Fibroblast of peridontal ligament (primary cell): ENCODE results near the gene PRDM15.
A peak's percentile ranks its signal among the peaks of the same experiment; 100 is the strongest.

Source experiments
- DNase-seq: peaks from one replicate; pipeline ENCODE4 v3.0.0-alpha.2; 2010; ENCODE audit errors: extremely low read depth

Gene PRDM15

DNA sequence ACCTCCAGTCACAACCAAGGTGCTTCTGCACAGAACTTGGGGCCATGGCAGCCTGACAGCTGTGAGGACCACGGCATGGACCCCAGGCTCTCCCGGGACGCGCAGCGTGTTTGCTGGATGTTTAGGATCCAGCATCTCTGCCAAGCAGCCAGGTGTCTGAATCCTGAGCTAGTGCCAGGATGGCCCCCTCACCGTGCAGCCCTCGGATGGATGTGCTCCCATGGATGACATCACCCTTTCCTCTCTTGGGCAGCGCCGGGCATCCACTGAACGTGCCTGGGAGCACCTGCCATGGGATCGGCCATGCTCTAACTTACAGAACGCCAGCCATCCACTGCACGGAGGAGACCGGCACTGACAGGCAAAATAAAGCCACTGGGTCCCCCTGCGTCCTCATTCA, 53.9 kb downstream of the PRDM15 start:
- no peak for DNase-seq

DNA sequence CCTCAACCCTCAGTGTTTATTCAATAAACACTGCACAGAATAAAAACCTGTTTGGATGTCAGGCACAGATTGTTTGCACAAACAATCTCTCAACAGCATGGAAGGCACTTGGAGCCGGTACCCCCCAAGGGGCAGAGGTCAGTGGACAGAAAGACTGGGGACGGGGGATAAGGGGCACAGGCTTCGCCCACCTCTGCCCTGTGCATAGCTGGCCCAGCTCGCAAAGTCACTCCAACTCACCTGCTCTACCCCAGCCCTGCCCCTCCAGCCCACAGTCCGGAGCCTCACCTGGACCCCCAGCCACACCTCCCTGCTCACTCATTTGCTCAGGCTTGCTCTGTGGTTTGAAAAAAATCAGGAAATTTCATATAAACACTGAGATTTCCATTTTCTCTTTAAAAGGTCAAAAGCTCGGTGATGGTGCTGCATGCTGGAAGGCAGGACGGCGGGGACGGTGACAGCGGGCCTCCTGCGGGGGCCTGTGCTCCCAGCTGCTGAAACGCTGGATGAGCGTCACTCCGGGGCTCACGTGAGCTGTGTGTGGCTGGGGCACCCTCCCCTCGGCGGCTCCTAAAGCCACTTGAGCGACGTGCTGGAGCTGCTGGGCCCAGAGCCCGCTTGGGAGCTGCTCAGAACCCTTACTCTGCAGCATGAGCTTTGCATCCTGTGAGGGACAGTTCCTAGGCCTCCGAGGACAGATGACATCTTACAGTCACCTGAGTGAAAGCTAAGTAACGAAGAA, 54.5 kb downstream of the PRDM15 start:
- DNase-seq, result no peak

DNA sequence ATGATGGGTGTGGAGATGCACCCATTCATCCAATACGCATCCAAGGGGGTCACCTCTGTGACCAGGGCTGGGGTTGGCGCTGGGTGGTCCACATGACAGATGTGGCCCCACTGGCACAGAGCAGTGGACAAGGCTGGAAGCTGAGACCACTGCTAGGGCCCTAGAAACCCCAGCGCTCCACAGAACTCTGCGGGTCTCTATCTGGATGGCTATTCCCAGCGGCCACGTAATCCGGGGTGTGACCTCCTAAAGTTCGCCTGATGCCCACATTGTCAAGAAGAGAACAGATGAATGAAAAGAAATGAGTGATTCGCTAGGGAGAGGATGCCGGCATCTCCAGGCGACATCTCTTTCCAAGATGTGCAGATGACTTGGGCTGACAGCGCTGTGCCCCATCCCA, 55.2 kb downstream of the PRDM15 start:
- DNase-seq, result no peak

DNA sequence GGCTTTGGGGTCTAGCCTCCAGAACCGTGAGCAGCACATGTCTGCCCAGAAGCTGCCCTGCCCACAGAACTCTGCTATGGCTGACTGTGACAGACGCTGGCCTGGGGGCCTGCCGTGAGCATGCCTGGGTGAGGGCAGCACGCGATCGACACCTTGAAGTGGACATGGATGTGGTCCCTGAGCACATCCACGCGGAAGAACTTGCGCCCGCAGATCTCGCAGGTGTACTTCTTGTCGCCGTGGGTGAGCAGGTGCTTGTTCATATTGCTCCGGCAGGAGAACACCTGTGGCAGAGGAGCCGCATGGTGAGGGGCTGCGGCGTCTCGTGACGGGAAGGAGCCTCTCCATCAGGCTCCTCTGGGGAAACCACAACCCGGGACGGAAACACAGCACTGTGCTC, 56.0 kb downstream of the PRDM15 start:
- no peak for DNase-seq

DNA sequence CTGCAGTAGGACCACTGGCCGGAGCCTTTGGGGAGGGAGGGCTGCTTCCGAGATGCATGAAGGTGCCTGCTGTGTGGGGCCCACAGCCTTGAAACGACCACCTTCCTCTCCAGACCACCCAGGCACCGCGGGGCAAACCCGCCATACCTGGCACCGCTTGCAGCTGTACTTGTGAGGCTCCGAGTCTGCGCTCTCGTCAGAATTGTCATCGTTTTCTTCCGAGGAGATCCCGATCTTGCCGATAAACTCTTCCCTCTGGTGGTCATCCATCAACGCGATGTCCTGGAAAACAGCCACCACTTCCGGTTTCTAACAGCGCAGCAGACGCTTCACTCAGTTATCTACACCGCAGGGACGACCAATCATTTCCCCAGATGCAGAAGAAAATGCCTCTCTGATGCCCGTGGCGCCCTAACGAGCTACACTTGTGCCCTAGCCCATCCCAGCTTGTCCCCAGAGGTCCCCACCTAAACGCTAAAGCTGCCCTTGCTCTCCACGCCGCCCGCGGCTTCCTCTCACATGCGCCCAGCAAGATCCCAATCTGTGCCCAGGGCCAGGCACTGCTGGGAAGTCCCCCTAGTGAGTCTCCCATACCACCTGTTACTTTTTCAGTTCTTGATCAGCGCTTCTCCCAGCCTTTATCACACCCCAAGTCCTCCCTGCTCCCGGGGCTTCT, 57.2 kb downstream of the PRDM15 start:
- DNase-seq, result no peak

DNA sequence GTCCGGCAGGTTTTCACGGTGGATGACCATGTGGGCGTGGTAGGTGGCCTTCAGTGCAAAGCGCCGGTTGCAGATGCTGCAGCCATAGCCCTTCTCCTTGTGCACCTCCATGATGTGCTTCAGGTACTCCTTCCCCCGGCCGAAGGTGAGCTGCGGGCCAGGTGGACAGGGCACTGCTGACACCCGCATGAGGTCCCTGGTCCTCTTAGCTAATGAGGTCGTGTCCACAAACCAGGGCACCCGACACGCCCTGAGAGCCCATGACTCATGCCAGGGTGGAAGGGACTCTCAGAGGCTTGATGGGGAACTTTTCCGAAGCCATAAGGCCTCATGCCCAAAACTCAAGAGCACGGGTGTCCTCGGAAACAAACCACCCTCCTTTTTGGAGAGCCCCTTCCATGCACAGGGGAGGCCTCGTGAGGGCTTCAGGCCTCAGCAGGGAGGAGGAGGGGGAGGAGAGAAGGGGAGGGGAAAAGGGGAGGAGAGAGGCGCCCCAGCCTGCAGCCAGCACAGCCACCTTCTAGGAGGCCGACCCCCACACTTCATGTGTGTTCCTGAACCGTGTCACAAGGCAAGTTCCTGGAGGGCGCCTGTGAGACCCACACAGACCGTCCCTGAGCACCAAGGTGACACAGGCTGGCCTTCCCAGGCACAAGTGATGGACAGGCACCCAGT, 57.9 kb downstream of the PRDM15 start:
- no peak for DNase-seq

DNA sequence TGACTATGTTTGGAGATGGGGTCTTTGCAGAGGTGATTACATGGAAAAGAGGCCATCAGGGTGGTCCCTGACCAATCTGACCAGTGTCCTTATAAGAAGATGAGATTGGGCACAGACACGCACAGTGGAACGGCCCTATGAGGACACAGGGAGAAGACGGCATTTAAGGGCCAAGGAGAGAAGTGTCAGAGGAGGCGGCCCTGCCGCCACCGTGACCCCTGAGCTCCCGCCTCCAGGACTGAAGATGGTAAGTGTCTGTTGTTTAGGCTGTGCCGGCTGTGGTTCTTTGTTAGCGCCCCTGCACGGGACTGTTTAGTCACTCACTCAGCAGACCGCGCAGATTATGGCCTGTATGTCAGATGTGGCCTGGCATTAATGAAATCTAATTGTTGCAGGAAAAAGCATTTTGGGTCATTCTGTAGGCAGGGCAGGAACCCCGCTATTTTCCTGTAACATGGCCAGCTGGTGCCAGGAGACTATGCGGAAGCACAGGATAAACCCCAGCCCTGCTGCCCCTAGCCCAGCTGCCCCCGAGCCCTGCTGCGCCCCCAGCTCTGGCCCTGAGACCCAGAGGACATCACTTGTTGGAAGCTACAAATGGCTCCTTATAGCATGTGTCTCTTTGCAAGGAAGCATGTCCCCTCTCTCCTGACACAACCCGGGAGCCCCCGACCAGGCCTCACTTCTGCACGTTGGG, 58.6 kb downstream of the PRDM15 start:
- no peak for DNase-seq

DNA sequence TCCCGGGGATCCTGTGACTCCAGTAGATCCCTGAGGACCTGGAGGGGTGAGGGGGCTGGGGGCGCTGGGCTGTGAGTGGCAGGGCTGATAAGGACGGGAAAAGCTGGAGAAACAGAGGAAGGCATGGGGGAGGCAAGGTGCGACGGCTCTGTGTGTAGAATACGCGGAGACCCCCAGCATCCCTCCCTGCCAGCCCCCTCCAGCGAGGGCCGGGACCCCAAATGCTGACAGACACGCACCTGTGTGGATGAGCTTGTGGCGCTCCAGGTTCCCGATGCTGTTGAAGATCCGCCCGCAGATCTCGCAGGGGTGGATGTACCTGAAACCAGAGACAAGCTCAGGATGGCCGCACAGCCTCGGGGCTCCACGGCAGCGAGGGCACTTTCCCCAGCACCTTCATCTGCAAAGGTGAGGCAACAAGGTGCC, 59.3 kb downstream of the PRDM15 start:
- DNase-seq, result no peak

DNA sequence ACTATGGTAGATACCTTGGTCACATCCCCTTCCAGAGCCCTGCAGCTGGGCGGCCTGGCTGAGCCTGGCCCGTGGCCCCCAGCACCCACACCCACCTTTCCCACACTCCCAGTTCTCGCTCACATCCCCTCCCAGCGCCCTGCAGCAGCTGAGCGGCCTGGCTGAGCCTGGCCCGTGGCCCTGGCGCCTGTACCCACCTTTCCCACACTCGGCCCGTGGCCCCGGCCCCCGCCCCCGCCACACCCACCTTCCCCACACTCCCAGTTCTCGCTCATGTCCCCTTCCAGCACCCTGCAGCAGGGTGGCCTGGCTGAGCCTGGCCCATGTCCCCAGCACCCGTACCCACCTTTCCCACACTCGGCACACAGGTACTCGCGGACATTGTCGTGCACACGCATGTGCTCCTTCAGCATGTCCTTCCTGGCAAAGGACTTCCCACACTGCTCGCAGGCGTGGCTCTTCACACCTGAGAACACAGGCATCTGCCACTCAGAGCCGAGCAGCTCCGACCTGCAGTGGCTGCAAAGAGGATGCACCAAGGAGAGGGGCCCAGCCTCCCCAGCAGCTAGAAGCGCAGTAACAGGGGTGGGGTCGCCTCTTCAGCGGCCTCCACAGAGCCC, 59.8 kb downstream of the PRDM15 start:
- DNase-seq, result no peak

DNA sequence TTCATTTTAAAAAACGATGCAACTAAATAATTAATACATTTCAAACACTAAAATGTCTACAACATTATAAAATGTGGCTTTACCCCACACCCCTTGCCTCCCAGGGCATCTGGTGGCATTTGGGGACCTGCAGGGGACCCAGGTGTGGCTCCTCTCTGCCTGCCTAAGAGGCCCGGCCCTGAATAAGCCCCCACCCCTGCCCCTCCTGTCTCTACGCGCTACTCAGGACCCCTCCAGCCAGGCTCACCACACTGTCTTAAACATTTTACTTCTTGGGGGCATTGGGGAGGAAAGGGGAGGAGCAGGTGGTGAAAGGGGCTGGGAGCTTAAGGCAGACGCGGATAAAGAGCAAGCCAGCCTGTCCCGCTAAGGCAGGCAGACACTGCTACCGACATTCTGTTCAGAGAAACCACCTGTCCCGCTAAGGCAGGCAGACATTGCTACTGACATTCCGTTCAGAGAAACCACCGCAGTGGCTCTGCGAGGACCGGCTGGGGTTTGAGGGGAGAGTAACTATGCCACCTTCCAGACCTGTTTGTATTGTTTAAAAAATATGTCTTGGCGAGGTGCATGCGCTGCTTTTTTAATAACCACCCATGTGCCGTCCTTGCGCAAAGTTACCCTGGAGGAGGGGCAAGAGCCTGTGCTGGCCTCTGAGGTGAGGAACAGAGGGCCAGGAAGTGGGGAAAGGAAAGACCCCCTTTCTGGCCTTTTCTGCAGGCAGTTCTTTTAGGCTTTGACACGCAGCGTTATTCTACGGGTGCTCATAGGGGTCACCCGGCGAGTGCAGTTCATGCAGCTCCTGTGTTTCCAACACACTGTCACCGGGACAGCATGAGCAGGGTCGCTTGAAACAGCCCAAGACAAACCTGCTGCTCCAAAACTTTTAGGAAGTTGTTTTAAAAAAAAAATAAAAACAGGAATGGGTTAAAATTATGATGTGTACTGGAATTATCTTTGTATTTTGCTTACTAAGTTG, 61.0 kb downstream of the PRDM15 start:
- DNase-seq, result no peak

DNA sequence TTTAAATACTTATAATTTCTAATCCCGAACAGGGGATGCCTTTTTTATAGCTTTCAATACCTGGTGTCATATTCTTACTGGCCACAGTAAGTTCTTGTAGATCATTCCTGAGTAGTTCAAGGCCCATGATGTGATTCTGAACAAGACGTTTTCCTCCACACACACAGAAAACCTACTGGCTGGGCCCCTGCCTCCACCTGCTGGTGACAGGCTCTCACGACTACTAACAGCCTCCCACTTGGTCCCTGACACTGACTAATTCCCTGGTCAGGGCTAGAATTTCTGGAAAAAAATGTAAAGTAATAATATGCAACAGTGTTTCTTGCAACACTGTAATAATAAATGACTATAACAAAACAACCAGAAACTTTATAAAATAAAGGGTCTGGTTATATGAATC, 61.9 kb downstream of the PRDM15 start:
- peak; percentile 78 for DNase-seq

DNA sequence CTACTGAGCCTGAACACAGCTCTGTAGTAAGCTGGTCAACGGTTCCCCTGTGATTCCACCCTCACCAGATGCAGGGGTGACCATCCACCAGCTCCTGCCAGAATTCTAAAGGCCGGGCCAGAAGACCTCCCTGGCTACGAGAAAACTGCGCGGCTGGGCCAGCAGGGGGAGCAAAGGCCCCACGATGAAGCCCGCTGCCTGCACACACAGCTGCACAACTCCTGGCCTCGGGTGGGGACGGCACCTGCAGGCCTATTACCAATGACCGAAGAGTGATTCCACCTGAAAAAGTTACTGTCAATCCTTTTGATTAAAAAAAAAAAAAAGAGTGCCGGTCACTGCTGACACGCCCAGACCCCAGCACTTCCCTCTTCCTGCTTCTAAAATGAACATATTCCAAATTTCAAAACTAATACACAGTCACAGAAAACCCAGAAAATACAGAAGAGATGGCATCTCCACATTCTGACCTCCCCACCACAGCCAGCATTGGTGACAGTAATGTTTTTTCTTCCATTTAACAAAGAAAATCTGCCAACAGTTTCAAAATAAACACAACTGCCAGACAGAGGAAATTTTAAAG, 62.5 kb downstream of the PRDM15 start:
- DNase-seq, result peak; percentile 57

DNA sequence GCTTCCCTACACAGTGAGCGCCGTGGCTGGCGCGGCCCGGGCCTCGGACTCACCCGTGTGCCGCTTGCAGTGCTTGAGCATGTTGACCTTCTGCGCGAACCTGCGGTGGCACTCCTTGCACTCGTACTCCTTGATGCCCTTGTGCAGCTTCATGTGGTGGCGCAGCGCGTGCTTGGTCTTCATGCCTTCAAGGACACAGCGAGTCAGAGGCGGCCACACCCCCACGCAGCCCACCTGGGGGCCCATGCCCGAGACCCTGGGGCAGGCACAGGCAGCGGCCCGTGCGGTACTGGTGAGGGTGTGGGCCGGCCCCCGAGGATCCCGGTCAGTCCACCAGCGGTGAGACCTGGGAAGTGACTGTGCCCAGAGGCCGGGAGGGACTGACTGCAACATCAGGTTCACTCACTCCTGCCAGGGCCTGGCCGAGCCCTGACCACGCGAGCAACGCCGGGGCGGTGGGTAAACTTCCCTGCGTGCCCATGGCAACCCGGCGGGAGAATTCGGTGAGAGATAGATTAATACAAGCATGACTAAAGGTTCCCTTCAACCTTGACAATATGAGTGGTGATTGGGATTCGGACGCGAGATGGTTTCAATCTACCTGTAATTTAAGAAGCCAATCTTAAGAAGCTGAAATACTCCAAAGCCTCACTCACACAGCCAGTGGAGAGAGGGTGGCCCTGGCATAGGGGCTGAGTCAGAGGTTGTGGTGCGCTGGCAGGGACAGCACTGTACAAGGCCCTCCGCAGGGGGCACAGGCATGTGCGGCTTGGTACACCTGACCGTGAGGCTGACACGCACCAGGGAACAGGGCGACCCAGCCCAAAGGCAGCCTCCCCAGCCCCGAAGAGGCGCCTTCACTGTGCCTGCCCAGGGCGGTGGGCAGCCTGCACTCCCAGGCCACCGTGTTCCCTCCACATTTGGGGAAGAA, 63.2 kb downstream of the PRDM15 start:
- DNase-seq, result no peak

DNA sequence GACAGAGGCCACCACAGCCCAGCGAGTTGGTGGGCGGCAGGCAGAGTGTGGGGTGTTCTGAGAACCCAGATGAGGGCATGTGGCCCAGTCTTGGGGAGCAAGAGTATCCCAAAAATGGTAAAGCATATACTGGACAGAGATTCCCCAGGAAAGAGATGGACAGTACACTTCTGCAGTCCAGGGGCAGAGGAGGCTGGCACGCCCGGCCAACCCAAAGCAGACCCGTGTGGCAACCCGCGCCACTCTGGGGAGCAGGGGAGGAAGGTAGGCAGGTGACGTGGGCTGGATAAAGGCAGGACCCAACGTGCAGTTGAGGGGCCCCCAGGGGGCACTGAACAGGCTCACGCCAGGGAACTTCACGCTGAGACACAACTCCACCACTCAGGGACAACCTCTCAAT, 65.9 kb downstream of the PRDM15 start:
- DNase-seq, result no peak

DNA sequence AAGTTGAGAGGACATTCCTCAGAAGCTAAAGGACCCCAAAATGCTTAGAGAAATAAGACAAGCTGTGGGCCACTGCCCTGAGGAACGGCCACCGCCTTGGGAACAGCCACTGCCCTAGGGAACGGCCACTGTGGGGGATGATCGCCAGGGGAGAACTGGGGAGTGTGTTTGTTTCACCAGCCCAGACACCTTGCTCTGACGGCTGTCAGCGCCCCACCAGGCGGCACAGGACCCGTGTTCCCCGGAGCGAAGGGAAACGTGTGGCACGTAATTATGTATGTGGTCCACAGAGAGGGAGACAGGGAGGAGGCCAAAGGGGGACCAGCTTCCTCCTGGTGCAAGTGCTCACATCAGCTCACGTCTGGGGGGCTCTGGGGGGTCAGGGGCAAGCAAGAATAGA, 66.5 kb downstream of the PRDM15 start:
- DNase-seq, result no peak

DNA sequence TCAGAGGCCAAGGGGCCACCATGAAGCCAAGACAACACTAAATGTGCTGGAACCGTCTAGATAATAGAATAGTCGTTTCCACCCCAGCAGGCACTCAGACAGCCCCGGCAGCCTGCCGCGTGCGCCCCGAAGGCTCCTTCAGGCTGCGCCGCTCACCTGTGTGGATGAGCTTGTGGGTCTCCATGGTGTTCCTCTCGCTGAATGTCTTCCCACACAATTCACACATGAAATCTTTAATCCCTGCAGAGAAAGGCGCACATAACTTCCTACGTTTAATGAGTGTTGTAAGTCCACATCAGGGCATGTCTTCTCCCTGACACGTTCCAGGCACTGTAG, 68.6 kb downstream of the PRDM15 start:
- DNase-seq, result no peak

DNA sequence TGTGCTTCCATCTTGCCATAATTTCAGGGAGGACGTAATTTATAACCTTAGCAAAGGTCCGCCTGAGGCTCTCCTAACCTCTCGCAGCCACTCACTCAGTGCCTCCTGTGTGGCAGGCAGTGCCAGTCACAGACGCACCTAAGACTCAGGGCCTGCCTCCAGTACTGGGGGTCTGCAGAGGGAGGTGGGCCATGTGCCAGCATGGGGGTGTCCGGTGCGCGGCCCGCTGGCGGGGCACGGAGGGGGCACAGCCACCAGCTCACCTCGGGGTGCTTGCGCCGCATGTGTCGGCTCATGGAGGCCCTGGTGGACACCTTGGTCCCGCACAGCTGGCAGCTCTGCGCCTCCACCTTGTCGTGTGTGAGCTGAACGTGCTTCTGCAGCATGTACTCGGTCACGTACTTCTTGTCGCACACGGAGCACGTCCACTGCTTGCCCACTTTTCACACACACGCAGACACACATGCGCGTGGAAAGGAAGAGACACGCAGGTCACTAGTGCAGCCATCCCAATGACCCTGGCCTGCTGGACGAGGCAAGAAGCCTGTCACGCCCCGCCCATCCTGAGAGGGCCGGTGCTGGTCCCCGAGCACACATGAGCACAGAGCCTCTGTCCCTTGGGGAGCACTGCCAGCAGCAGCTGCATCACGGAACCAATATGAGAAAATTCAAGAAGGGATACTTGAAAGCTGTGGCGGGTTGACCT, 69.1 kb downstream of the PRDM15 start:
- DNase-seq, result no peak

DNA sequence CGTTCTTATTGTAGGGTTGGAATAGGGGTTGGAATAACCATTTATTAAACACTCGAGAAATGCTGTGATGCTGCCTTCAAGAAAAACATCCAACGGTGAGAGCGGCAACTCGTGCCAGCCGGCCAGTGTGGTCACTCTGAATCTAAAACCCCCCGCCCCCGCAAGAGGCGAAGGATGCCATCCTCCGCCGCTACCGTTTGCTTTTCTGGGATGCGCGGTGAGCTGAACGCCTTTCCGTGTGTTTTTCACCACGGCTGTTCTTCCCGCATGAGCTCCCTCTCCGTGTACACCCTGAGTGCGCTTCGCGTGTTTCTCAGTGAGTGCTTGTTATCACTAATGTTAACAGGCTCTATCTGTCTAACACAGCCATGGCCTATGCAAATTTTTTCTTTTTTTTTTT, 70.3 kb downstream of the PRDM15 start:
- DNase-seq, result no peak

DNA sequence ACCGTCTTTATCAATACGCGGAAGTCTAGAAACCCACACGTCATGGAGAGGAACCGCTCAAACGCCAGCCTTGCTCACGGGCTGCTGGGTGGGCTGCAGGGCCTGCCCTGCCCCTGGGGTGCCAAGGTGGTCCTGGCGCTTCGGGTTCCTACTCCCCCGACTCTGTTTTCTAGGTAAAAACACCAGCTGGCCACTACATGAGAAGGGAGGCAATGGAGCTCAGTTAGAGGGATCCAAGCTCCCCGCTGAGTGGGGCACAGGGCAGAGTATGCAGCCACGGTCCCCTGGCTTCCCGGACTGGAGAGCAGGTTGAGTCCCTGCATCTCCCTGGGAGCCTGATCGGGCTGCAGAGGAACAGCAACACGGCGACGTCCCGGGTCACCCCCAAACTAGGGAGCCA, 71.0 kb downstream of the PRDM15 start:
- no peak for DNase-seq
